K562 (cell line): Measurements from ENCODE around the gene ZNF69.

Experiments used
- ATF1 ChIP-seq, 2 experiments: fragments of 450-650 bp in 1 of 2; IDR thresholded peaks; 2 replicates each; pipeline ENCODE4 v1.6.1; 2016; ENCODE audit warnings: missing compliant biosample characterization in 1 of 2, missing genetic modification characterization in 1 of 2
- CBX8 ChIP-seq: fragments of 200-600 bp; sonication (generic); IDR thresholded peaks from 2 replicates; pipeline ENCODE4 v1.6.1; 2012; ENCODE audit warnings: borderline replicate concordance, mixed run types, low read depth, mild to moderate bottlenecking, moderate library complexity, mixed read lengths, low read length, control low read depth, inconsistent platforms; ENCODE audit not compliant: poor library complexity, severe bottlenecking; ENCODE audit errors: extremely low read depth
- CREB1 ChIP-seq, 2 experiments: sonication (generic) in 1 of 2; formaldehyde crosslinking in 1 of 2; IDR thresholded peaks; 2 replicates each; pipeline versions ENCODE4 v1.6.1 to v1.8.0; 2012 to 2022; ENCODE audit warnings: inconsistent platforms in 1 of 2, mild to moderate bottlenecking in 1 of 2, missing genetic modification reagents in 1 of 2, moderate library complexity in 1 of 2
- GABPA ChIP-seq: fragments of 200-800 bp; sonication (Bioruptor generic); conservative IDR thresholded peaks from 2 replicates; pipeline ENCODE4 v1.6.1; 2016; ENCODE audit warnings: low read depth, missing genetic modification characterization, missing compliant biosample characterization
- HDGF ChIP-seq: fragments of 450-650 bp; IDR thresholded peaks from 2 replicates; pipeline ENCODE4 v1.6.1; 2016
- HIVEP1 ChIP-seq: fragments of 250-450 bp; sonication (Bioruptor Pico); IDR thresholded peaks from 2 replicates; pipeline ENCODE4 v1.4.0; 2020; ENCODE audit warnings: mild to moderate bottlenecking
- JUND ChIP-seq, 2 experiments: IDR thresholded peaks; 2 replicates in 1 of 2; 3 replicates in 1 of 2; pipeline ENCODE4 v1.6.1; 2011; ENCODE audit warnings: borderline replicate concordance in 2 of 2, low read depth in 2 of 2, low read length in 2 of 2, improper control_type of control experiment in 1 of 2, missing biosample characterization in 1 of 2, missing genetic modification characterization in 1 of 2, missing genetic modification reagents in 1 of 2
- PHF20 ChIP-seq: fragments of 450-650 bp; IDR thresholded peaks from 2 replicates; pipeline ENCODE4 v1.6.1; 2018; ENCODE audit not compliant: partially characterized antibody
- RFX5 ChIP-seq: IDR thresholded peaks from 2 replicates; pipeline ENCODE4 v1.6.1; 2011; ENCODE audit warnings: low read depth, mild to moderate bottlenecking, improper control_type of control experiment, low read length
- TCF7L2 ChIP-seq: fragments of 150-350 bp; IDR thresholded peaks from 2 replicates; pipeline ENCODE4 v1.6.1; 2016; ENCODE audit warnings: low read depth, mild to moderate bottlenecking, low read length, moderate library complexity
- ZC3H4 ChIP-seq: sonication (generic); formaldehyde crosslinking; IDR thresholded peaks from 2 replicates; pipeline ENCODE4 v1.9.0; 2021; ENCODE audit warnings: missing genetic modification reagents, borderline replicate concordance
- ZNF134 ChIP-seq: fragments of 250-450 bp; sonication (Bioruptor Pico); conservative IDR thresholded peaks from 2 replicates; pipeline ENCODE4 v1.4.0; 2020
- ZNF57 ChIP-seq: fragments of 450-650 bp; formaldehyde crosslinking; IDR thresholded peaks from 2 replicates; pipeline ENCODE4 v1.4.0; 2020; ENCODE audit warnings: mild to moderate bottlenecking, moderate library complexity
- TF ChIP-seq, protein P1 (sequence below), 3 experiments: IDR thresholded peaks in 2 of 3; conservative IDR thresholded peaks in 1 of 3; 2 replicates each; pipeline ENCODE4 v1.5.1; 2011 to 2012; ENCODE audit warnings: low read length in 3 of 3, mild to moderate bottlenecking in 3 of 3, control low read depth in 2 of 3, improper control_type of control experiment in 1 of 3, inconsistent platforms in 1 of 3, low read depth in 1 of 3, mixed read lengths in 1 of 3, moderate library complexity in 1 of 3; ENCODE audit not compliant: insufficient read depth in 2 of 3

DNA sequence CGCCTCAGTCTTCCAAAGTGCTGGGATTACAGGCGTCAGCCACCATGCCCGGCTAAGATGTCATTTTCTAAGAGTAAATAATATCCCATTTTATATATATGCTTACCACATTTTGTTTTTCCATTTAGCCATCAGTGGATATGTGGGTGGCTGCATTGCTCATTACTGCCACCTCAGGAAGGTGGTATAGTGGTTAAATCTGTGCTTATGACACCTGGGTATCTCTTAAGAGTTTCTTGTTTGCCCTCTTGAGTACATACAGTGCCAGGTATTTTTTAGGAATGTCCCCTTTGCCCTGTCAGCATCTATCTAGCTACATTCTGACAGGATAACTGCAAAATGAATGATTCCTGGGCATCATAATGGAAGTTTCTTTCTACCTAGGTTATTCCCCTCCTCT, 14.6 kb downstream of the ZNF69 start:
- no peak for TF ChIP-seq ATF1 (CRISPR knock-in tag; IDR thresholded peaks at IDR 0.05)
- no peak for TF ChIP-seq ATF1 (tag; IDR thresholded peaks at IDR 0.05)
- TF ChIP-seq JUND (IDR thresholded peaks at IDR 0.05; ENCODE audit: borderline replicate concordance, low read depth, low read length), result no peak
- TF ChIP-seq JUND (tag; IDR thresholded peaks at IDR 0.05; ENCODE audit: borderline replicate concordance, low read depth, low read length), result no peak
- no peak for TF ChIP-seq ZNF134 (CRISPR knock-in tag)
- TF ChIP-seq ZNF57, result no peak
- TF ChIP-seq, protein P1, sequence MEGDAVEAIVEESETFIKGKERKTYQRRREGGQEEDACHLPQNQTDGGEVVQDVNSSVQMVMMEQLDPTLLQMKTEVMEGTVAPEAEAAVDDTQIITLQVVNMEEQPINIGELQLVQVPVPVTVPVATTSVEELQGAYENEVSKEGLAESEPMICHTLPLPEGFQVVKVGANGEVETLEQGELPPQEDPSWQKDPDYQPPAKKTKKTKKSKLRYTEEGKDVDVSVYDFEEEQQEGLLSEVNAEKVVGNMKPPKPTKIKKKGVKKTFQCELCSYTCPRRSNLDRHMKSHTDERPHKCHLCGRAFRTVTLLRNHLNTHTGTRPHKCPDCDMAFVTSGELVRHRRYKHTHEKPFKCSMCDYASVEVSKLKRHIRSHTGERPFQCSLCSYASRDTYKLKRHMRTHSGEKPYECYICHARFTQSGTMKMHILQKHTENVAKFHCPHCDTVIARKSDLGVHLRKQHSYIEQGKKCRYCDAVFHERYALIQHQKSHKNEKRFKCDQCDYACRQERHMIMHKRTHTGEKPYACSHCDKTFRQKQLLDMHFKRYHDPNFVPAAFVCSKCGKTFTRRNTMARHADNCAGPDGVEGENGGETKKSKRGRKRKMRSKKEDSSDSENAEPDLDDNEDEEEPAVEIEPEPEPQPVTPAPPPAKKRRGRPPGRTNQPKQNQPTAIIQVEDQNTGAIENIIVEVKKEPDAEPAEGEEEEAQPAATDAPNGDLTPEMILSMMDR (IDR thresholded peaks at IDR 0.05 in 2 of 3, conservative IDR thresholded peaks at IDR 0.05 in 1 of 3; ENCODE audit: insufficient read depth in 2 of 3, low read depth in 1 of 3, low read length in 3 of 3), result no peak
- TF ChIP-seq RFX5, result no peak
- TF ChIP-seq TCF7L2, result no peak
- TF ChIP-seq CREB1 (IDR thresholded peaks at IDR 0.05), result no peak
- no peak for TF ChIP-seq CREB1 (CRISPR knock-in tag; IDR thresholded peaks at IDR 0.05)
- no peak for TF ChIP-seq HDGF
- TF ChIP-seq GABPA, result no peak
- no peak for TF ChIP-seq PHF20
- no peak for TF ChIP-seq ZC3H4 (CRISPR knock-in tag)
- no peak for TF ChIP-seq HIVEP1 (CRISPR knock-in tag)
- TF ChIP-seq CBX8, result no peak
